IgD-negative memory B cell (primary cell): Measurements from ENCODE around the gene SETD1B. TPM values are rescaled to one million over a fixed set of nuclear protein-coding genes. Genes with fewer than 3 reads are reported as not detected.
A peak's percentile ranks its signal among the peaks of the same experiment; 100 is the strongest.

Source experiments
- H3K27ac Mint-ChIP-seq, 3 donors: one replicate each; pipeline ENCODE4 v1.8.0; 2020 to 2022; ENCODE audit warnings: mild to moderate bottlenecking in 3 of 3, mixed read lengths in 3 of 3, moderate library complexity in 1 of 3
- H3K27me3 Mint-ChIP-seq: one replicate; pipeline ENCODE4 v1.8.0; 2021; ENCODE audit warnings: mixed read lengths
- H3K36me3 Mint-ChIP-seq: one replicate; pipeline ENCODE4 v1.8.0; 2020; ENCODE audit warnings: mild to moderate bottlenecking, mixed read lengths
- H3K4me1 Mint-ChIP-seq, 3 donors: one replicate each; pipeline ENCODE4 v1.8.0; 2020 to 2022; ENCODE audit warnings: mixed read lengths in 3 of 3, mild to moderate bottlenecking in 1 of 3
- H3K4me3 Mint-ChIP-seq, 4 donors: one replicate each; pipeline ENCODE4 v1.8.0; 2020 to 2022; ENCODE audit warnings: mild to moderate bottlenecking in 4 of 4, mixed read lengths in 4 of 4, moderate library complexity in 3 of 4
- H3K9me3 Mint-ChIP-seq, 3 donors: one replicate each; pipeline ENCODE4 v1.8.0; 2020 to 2021; ENCODE audit warnings: mixed read lengths in 3 of 3, mild to moderate bottlenecking in 1 of 3
- polyA plus RNA-seq: library from polyadenylated mRNA; unstranded; fragments of 300-500 nt; fragmentation: Illumina TruSeq; gene quantifications from one replicate; pipeline ENCODE4 v1.2.3, GENCODE V29; 2021

SETD1B gene
- polyA plus RNA-seq, 1 donor from 2014 or later = 2.3 TPM

DNA sequence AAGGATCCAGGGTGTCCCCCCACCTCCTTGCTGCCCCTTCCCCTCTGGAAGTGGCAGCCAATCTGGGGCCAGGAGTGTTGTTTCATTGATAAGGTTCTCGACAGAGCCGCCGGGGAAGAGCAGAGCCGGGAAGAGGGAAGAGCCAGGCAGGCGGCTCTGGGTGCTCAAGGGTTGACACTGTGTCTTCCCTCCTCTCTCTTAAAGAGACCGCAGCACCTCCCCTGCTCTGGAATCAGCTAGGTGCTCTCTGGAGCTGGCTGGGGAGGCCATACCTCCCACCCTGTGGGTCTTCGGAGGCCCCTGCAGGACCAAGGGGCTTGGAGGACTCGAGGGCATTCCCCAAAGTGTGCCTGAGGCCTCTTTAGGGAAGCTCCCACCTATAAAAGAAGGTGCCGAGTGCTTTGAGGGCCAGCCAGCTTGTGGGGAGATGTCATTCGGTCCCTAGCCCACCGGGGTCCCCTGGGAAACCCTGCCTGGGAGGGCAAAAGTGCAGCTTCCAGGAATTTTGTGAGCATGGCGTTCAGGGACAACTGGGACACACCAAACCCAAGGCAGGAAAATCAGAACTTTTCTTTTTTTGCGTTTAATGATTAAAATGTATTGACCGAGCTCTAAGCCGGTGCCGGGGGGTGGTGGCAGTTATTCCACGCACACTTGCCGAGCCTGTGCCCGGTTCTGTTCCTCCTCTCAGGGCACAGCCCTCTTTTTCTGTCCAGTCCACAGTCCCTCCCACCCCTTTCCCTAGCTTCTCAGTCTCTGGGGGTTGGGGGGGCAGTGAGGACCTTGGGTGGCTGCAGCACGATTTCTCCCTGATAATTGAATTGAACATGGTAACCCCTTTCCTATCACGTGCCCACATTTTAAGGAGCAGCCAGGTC, 3.0 kb downstream of the SETD1B start:
- Mint-ChIP-seq H3K36me3 (peaks cover 2% of the 10 kb centered on the region), H3K4me3 (peak overlapping the region; percentile 89 to 97 (median 95)), H3K4me1 (peaks cover 24 to 27% (median 24%) of the 10 kb centered on the region in 3 donors), H3K27me3 (no peaks in the 10 kb centered on the region), H3K27ac (peak overlapping the region; percentile 95 to 97 (median 97)), H3K9me3 (no peaks in the 10 kb centered on the region)

DNA sequence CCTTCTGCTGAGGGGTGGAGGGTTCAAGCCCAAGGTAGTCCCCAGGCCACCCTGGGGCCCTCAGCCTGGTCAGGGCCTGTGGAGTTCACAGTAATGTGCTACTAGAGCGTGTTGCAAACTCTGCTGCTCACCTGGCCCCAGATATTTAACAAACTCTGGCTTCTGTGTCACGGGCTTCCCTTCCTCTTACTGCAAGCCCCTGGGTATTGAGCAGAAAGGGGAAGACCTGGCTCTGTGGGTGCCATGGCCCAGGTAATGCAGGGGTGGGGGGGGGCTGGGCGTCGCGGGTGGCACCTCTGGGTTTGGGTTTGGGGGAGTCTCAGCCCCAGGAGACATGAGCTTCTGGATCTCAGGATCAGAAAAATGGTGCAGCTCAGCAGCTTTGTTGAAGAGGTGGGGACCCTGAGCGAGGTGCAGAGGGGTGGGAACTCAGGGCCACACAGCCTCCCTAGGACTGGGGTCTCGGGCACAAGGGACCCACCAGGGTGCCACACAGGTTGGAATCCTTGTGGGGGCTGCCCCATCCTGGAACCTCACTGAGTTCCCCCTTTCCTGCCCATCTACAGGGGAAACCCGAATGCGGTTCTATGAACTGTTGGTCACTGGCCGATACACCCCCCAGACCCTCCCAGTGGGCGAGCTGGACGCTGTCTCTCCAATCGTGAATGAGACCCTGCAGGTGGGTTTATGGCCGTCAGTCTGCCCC, 4.0 kb downstream of the SETD1B start:
- H3K36me3 Mint-ChIP-seq = peaks cover 2% of the 10 kb centered on the region
- H3K4me1 Mint-ChIP-seq = peaks cover 21 to 29% (median 24%) of the 10 kb centered on the region in 3 donors
- H3K27ac Mint-ChIP-seq = peak overlapping the region; percentile 89 to 95 (median 91)
- H3K9me3 Mint-ChIP-seq = no peaks in the 10 kb centered on the region
- H3K4me3 Mint-ChIP-seq = peak overlapping the region; percentile 68 to 92 (median 86)
- no peaks in the 10 kb centered on the region for H3K27me3 Mint-ChIP-seq

DNA sequence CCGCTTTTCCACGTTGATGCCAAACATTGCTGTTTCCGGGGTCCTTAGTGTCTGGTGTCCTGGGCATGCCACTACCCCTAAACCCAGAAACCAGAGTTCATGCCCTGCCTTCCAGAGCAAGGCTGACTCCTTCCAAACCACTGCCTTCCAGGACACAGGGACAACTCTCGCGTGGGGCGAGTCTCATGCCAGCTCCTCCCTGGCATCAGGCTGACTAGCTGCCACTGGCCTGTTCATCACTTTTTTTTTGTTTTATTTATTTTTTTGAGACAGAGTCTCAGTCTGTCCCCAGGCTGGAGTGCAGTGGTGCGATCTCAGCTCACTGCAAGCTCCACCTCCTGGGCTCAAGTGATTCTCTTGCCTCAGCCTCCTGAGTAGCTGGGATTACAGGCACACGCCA, 4.8 kb downstream of the SETD1B start:
- H3K9me3 Mint-ChIP-seq = no peaks in the 10 kb centered on the region
- peak overlapping the region in 2 of 3 donors; percentile 47 to 95 for H3K27ac Mint-ChIP-seq
- peaks cover 4% of the 10 kb centered on the region for H3K36me3 Mint-ChIP-seq
- no peaks in the 10 kb centered on the region for H3K27me3 Mint-ChIP-seq
- H3K4me3 Mint-ChIP-seq = peak overlapping the region; percentile 12 to 82 (median 42)
- peaks cover 21 to 36% (median 27%) of the 10 kb centered on the region in 3 donors for H3K4me1 Mint-ChIP-seq

DNA sequence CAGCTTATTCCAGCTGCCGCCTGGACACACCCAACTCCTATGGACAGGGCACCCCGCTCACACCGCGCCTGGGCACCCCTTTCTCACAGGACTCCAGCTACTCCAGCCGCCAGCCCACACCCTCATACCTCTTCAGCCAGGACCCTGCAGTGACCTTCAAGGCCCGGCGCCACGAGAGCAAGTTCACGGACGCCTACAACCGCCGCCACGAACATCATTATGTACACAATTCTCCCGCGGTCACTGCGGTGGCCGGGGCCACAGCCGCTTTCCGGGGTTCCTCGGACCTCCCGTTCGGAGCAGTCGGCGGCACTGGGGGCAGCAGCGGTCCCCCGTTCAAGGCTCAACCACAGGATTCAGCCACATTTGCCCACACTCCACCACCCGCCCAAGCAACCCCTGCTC, 5.9 kb downstream of the SETD1B start:
- H3K9me3 Mint-ChIP-seq = no peaks in the 10 kb centered on the region
- no peaks in the 10 kb centered on the region for H3K27me3 Mint-ChIP-seq
- H3K27ac Mint-ChIP-seq = peak overlapping the region in 1 of 3 donors; percentile 58
- peaks cover 6% of the 10 kb centered on the region for H3K36me3 Mint-ChIP-seq
- H3K4me3 Mint-ChIP-seq = peak overlapping the region in 1 of 4 donors; percentile 82
- peaks cover 21 to 38% (median 27%) of the 10 kb centered on the region in 3 donors for H3K4me1 Mint-ChIP-seq

DNA sequence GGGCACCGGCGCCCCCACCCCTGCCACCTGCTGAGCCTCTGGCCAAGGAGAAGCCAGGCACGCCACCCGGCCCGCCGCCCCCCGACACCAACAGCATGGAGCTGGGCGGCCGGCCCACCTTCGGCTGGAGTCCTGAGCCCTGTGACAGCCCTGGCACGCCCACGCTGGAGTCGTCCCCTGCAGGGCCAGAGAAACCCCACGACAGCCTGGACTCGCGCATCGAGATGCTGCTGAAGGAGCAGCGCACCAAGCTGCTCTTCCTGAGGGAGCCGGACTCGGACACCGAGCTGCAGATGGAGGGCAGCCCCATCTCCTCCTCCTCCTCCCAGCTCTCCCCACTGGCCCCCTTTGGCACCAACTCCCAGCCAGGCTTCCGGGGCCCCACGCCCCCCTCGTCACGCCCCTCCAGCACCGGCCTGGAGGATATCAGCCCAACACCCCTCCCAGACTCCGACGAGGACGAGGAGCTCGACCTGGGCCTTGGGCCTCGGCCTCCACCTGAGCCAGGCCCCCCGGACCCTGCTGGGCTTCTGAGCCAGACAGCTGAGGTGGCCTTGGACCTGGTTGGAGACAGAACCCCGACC, 6.5 kb downstream of the SETD1B start:
- H3K27ac Mint-ChIP-seq = peak overlapping the region in 2 of 3 donors; percentile 69 to 88
- H3K9me3 Mint-ChIP-seq = no peaks in the 10 kb centered on the region
- H3K27me3 Mint-ChIP-seq = no peaks in the 10 kb centered on the region
- peak overlapping the region in 1 of 4 donors; percentile 67 for H3K4me3 Mint-ChIP-seq
- peaks cover 21 to 38% (median 27%) of the 10 kb centered on the region in 3 donors for H3K4me1 Mint-ChIP-seq
- peaks cover 6% of the 10 kb centered on the region for H3K36me3 Mint-ChIP-seq

DNA sequence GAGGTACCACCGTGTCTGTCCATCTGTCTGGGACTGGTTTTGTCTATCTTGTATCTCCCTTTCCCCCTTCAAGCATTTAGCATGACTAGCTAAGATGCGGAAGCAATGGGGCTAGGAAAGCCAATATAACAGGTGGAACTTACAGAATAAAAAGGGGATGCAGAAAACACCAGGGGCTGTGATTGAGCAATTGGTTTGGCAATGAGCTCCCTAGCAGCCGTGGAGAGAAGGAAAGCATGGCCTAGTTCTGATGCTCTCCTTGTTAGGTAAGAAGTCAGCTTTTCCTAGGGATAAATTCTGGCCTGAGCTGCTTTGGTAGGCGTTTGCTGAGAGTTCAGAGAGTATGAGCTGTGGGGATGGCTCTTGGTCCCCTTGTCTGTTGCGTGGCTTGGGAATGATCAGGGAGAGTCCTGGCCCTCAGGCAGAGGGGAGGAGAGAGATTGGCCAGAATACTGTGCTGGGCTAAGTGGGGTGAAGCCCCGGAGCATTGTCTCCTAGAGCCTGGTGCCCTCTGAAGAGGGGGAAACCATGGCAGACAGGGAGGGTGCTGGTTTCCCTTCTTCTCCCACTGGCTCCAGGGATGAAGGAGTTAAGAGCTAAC, 7.1 kb downstream of the SETD1B start:
- H3K4me1 Mint-ChIP-seq = peaks cover 21 to 35% (median 25%) of the 10 kb centered on the region in 3 donors
- H3K4me3 Mint-ChIP-seq = peak overlapping the region; percentile 67 to 91 (median 78)
- H3K36me3 Mint-ChIP-seq = peaks cover 6% of the 10 kb centered on the region
- H3K9me3 Mint-ChIP-seq = no peaks in the 10 kb centered on the region
- H3K27me3 Mint-ChIP-seq = no peaks in the 10 kb centered on the region
- peak overlapping the region in 2 of 3 donors; percentile 69 to 88 for H3K27ac Mint-ChIP-seq

DNA sequence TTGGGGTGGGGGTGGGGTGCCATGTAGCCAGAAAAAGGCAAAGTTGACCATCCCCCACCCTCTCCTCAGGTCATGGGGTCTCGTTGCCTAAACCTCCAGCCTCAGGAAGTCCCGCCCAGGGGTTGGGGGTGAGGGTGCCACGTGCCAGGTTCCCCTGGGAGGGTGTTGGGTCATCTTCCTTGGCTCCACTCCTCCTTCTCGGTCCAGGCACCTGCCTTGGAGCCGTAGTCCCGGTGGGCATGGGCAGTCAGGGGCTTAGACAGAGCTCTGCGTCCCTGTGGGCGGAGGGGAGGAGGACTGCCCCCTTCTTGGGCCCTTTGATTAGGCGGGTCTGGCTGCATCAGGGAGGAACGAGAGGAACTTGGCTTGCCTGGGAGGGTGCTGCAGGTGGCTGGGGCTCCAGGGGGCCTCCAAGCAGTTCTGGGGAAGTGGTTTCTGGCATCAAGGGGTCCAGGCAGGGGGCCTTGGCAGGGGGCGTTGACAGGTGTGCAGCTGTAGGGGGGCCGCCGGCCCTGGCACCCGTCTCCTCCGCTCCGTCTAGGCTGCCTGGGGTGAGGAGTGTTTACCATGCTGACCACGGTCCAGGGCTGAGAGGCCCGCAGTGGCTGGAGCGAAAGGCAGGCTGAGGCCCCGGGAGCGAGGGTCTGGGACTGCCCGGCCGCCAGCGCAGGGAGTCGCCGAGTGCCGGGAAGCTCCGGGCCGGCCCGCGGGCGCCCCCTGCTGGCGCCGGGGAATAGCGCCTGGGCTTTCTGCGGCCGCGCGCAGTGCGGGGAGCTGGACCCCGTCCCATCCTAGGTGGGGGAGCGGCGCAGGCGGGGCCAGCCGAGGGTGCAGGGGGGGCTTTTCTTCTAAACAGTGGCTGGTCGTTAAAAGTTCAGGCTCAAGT, 7.9 kb downstream of the SETD1B start:
- no peaks in the 10 kb centered on the region for H3K27me3 Mint-ChIP-seq
- peak overlapping the region; percentile 75 to 91 (median 84) for H3K4me3 Mint-ChIP-seq
- peaks cover 6% of the 10 kb centered on the region for H3K36me3 Mint-ChIP-seq
- H3K4me1 Mint-ChIP-seq = peaks cover 15 to 32% (median 22%) of the 10 kb centered on the region in 3 donors
- peak overlapping the region; percentile 39 to 88 (median 86) for H3K27ac Mint-ChIP-seq
- no peaks in the 10 kb centered on the region for H3K9me3 Mint-ChIP-seq

DNA sequence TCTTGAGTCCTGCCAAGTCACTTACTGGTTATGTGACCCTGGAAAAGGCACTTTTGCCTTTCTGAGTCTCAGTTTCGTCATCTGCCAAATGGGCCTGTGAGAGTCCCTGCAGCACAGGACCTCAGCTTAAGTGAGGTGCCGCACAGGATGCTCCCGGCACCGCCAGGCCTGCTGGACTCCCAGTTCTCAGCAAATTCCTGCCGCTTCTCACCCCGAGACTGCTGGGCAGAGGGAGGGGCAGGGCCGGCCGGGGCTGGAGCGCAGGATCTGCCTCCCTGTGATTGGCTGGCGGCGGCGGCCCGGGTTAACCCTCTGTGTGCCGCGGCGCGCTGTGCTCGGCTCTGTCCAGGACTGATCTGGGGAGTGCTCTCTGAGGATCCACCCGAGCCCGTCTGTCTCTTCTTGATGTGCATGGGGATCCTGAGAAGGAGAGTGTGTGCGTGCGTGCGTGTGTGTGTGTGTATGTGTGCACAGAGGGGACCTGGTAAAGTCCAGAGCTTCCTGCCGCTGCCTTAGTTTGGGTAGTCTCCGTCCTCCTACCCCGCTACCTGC, 8.6 kb downstream of the SETD1B start:
- H3K36me3 Mint-ChIP-seq = peaks cover 6% of the 10 kb centered on the region
- peak overlapping the region in 2 of 3 donors; percentile 86 to 88 for H3K27ac Mint-ChIP-seq
- no peaks in the 10 kb centered on the region for H3K9me3 Mint-ChIP-seq
- no peaks in the 10 kb centered on the region for H3K27me3 Mint-ChIP-seq
- H3K4me1 Mint-ChIP-seq = peaks cover 14 to 30% (median 22%) of the 10 kb centered on the region in 3 donors
- H3K4me3 Mint-ChIP-seq = peak overlapping the region; percentile 71 to 91 (median 84)

DNA sequence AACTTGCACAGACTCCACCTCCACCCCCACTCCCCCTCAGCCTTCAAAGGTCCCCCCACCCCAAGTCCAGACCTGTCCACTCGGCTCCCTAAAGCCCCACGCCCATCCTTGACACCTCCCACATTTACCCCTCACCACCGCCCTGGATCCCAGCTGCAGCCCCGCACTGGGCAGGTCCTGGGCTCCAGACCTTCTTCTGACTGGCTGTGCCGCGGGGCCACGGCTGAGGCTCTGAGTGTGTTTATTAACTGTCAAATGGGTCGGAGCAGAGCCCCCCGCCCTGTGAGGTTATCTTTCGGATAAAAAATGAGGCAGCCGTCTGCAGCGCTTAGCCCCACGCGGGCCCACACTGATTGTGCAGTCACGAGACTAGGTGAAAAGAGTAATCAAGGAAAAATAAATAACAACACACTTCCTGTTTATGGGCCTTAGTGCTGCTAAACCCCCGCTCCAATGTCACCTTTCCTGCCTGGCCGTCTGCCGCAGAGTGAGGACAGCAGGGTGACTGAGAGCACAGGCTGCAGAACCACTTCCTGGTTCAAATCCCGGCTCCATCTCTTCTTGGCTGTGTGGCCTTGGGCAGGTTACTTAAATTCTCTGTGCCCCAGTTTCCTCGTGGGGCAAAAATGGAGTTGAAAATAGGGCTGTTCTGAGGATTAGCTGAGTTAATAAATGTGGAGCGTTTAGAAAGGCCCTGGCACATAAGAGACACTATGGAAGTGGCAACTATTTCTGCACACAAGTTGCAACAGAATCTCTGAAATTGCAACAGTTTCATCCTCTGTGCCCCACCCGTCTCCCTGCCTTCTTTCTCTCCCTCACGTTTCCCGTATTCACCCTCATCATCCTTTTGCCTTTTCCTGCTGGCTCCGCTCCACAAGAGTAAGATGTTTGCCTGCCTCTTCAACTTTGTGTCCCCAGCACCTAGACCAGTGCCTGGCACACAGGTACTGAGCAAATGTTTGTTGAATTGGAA, 9.4 kb downstream of the SETD1B start:
- H3K27ac Mint-ChIP-seq = peak overlapping the region; percentile 63 to 88 (median 86)
- H3K4me1 Mint-ChIP-seq = peaks cover 11 to 29% (median 18%) of the 10 kb centered on the region in 3 donors
- peak overlapping the region; percentile 71 to 90 (median 82) for H3K4me3 Mint-ChIP-seq

DNA sequence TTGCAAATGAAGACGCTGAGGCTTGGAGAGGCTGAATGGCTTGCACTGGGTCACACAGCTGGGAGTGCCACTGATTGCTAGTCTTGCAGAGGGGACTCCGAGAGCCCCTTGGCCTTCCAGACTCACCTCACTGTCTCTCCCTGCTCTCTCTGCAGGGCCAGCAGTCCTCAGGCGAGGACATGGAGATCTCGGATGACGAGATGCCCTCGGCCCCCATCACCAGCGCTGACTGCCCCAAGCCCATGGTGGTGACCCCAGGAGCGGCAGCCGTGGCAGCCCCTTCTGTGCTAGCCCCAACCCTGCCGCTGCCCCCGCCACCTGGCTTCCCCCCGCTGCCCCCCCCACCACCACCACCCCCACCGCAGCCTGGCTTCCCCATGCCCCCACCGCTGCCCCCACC, 10.1 kb downstream of the SETD1B start:
- Mint-ChIP-seq H3K4me3 (peak overlapping the region in 2 of 4 donors; percentile 79 to 85), H3K4me1 (peaks cover 11 to 29% (median 16%) of the 10 kb centered on the region in 3 donors), H3K9me3 (no peaks in the 10 kb centered on the region), H3K36me3 (peaks cover 6% of the 10 kb centered on the region), H3K27ac (no peak overlapping the region), H3K27me3 (no peaks in the 10 kb centered on the region)

More for the DNA sequence above, 9.4 kb downstream of the SETD1B start:
- H3K27me3 Mint-ChIP-seq = no peaks in the 10 kb centered on the region
- no peaks in the 10 kb centered on the region for H3K9me3 Mint-ChIP-seq
- H3K36me3 Mint-ChIP-seq = peaks cover 6% of the 10 kb centered on the region

DNA sequence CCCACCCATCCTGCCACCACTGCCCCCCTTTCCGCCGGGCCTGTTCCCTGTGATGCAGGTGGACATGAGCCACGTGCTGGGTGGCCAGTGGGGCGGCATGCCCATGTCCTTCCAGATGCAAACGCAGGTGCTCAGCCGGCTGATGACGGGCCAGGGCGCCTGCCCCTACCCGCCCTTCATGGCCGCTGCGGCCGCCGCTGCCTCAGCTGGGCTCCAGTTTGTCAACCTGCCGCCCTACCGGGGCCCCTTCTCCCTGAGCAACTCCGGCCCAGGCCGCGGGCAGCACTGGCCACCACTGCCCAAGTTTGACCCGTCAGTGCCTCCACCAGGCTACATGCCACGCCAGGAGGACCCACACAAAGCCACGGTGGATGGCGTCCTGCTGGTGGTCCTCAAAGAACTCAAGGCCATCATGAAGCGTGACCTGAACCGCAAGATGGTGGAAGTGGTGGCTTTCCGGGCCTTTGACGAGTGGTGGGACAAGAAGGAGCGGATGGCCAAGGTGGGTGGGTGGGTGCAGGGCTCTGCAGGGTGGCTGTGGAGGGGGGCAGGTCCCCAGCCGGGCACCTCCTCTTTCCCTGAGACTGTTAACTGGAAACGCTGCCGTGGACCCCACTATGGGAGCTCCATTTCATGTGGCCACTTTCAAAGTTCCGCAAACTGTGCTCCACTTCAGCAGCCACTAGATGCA, 10.8 kb downstream of the SETD1B start:
- Mint-ChIP-seq H3K27me3 (no peaks in the 10 kb centered on the region), H3K4me3 (peak overlapping the region in 1 of 4 donors; percentile 66), H3K27ac (no peak overlapping the region), H3K9me3 (no peaks in the 10 kb centered on the region), H3K4me1 (peaks cover 11 to 26% (median 12%) of the 10 kb centered on the region in 3 donors), H3K36me3 (peaks cover 6% of the 10 kb centered on the region)

DNA sequence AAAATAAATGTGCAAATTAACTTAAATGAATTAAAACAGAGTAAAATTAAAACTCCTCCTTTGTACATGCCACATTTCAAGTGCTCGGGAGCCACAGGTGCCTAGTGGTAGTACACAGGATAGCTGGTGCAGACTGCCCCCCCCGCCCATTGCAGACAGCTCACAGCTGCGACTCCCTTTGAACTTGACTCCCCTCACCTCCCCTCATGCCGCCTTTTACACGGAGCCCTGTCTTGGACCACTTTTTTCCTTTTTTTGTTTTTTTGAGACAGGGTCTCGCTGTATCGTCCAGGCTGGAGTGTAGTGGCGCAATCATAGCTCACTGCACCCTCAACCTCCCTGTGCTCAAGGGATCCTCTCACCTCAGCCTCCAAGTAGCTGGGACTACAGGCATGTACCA, 11.5 kb downstream of the SETD1B start:
- peaks cover 11 to 25% (median 11%) of the 10 kb centered on the region in 3 donors for H3K4me1 Mint-ChIP-seq
- no peak overlapping the region for H3K27ac Mint-ChIP-seq
- no peak overlapping the region for H3K4me3 Mint-ChIP-seq
- no peaks in the 10 kb centered on the region for H3K9me3 Mint-ChIP-seq
- H3K36me3 Mint-ChIP-seq = peaks cover 6% of the 10 kb centered on the region
- no peaks in the 10 kb centered on the region for H3K27me3 Mint-ChIP-seq
